NCI-H1436 treated with DMSO at 0.1 percent for 48 hours (cell line): Measurements from ENCODE around the gene HTT.
A peak's percentile ranks its signal among the peaks of the same experiment; 100 is the strongest.

ENCODE experiments used
- DNase-seq: peaks from one replicate; lab custom pipeline; 2025; lab: John Stamatoyannopoulos, UW

The HTT gene

DNA sequence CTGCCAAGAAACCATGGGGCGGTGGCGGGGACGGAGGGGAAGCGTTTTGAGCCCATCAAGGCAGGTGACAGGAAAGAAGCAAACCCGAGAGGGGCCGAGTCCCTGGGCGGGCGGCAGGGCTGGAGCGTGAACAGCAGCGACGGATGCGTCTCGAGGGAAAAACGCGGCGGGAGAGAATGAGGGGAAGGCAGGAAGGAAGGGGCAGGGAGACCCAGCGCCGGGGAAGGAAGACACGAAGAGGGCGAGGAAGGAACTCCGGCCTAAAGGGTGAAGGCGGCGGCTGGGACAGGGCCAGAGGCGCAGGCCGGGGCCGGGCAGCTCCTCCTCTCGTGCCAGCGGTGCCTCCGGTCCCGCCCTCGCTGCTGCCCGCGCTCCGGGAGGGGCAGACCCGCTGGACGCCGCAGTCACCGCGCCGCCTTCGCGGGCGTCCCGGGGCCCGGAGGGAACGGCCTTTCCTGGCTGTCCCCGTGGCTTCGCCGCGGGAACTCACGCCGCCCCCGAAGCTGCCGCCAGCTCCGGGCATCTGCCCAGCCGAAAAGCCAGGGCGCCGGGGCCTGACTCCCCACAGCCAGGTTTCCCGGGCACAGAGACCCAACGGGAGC is 217.6 kb downstream of the HTT start:
- no peak for DNase-seq

DNA sequence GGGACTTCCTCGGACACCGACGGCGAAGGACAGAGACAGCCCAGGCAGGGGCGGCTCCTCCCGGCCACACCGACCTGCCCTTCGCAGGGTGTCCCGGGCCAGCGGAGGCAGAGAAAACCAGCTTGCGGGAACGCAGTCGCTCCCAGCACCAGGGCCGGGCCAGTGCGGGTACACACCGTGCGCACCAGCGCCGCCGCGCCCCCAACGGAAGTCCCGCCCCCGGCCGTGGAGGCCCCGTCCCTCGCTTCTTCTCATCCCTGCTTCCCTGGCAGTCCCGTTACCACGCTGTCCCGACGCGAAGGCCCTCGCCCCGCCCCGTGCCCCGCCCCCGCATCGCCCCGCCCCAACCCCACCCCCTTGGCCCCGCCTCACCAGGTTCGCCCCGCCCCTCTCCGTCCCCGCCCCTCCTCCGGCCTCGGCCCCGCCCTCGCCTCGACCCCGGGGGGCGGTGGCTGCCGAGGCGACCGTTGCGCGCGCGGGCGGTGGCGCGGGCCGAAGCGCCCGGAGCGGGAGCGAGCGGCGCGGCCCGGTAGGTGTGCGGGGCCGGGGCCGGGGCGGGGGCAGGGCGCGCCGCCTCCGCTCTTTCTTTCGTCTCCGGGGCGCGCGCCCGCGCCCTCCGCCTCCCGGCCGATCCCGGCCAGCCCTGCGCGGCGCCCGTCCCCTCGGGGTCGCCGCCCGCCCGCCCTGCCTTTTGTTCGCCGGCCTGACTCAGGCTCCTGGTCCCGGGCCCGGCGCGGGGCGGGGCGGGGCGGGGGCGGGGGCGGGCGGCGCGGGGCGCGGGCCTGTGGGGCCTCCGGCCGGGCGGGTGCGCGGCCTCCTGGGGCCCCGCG is 218.3 kb downstream of the HTT start, which contains the start of gene RGS12:
TSS of gene RGS12 (plus strand) at position 451 of the 830 bp plus-strand sequence. CDS start 23,150 bp downstream, outside the sequence.
- peak; percentile 9 for DNase-seq
